Astrocyte (in vitro differentiated cells and primary cell): Measurements from ENCODE around the gene TKT. TPM values are rescaled to one million over a fixed set of nuclear protein-coding genes. Genes with fewer than 3 reads are reported as not detected.

Experiments
- DNase-seq: peaks from one replicate; pipeline ENCODE4 v3.0.0-alpha.2; 2010; ENCODE audit warnings: low read depth
- FAIRE-seq: peaks from 2 replicates; lab custom pipeline; 2011; peaks lifted over from hg19 to GRCh38; lab: Jason Lieb, UNC
- H2AFZ ChIP-seq: 2 replicates; pipeline ENCODE4 v1.6.0; 2012; ENCODE audit warnings: low read depth, low read length, inconsistent platforms
- H3K27ac ChIP-seq: 2 replicates; pipeline ENCODE4 v1.5.1; 2011; ENCODE audit warnings: low read depth, low read length, inconsistent platforms
- H3K27me3 ChIP-seq: 2 replicates; pipeline ENCODE4 v1.6.0; 2011; ENCODE audit warnings: low read length, inconsistent platforms; ENCODE audit not compliant: insufficient read depth
- H3K36me3 ChIP-seq: 2 replicates; pipeline ENCODE4 v1.5.1; 2011; ENCODE audit warnings: low read length, inconsistent platforms; ENCODE audit not compliant: insufficient read depth
- H3K4me1 ChIP-seq: 2 replicates; pipeline ENCODE4 v1.5.1; 2011; ENCODE audit warnings: low read length, inconsistent platforms; ENCODE audit not compliant: insufficient read depth
- H3K4me2 ChIP-seq: 2 replicates; pipeline ENCODE4 v1.6.0; 2012; ENCODE audit warnings: low read length, inconsistent platforms
- H3K4me3 ChIP-seq: 2 replicates; pipeline ENCODE4 v1.5.1; 2011; ENCODE audit warnings: low read depth, mild to moderate bottlenecking, low read length, inconsistent platforms; ENCODE audit not compliant: insufficient read depth
- H3K79me2 ChIP-seq: 2 replicates; pipeline ENCODE4 v1.6.0; 2012; ENCODE audit warnings: mild to moderate bottlenecking, low read length, inconsistent platforms; ENCODE audit not compliant: insufficient read depth
- H3K9ac ChIP-seq: 2 replicates; pipeline ENCODE4 v1.6.0; 2012; ENCODE audit warnings: mild to moderate bottlenecking, low read length, inconsistent platforms
- H3K9me3 ChIP-seq: 2 replicates; pipeline ENCODE4 v1.5.1; 2012; ENCODE audit warnings: low read depth, mild to moderate bottlenecking, low read length, inconsistent platforms; ENCODE audit not compliant: insufficient read depth
- H4K20me1 ChIP-seq: 2 replicates; pipeline ENCODE4 v1.6.0; 2012; ENCODE audit warnings: low read length, inconsistent platforms; ENCODE audit not compliant: insufficient read depth
- H3K27ac Mint-ChIP-seq: one replicate; pipeline ENCODE4 v1.8.0; 2021; ENCODE audit warnings: mild to moderate bottlenecking, mixed read lengths; ENCODE audit not compliant: unreplicated experiment
- H3K27me3 Mint-ChIP-seq: one replicate; pipeline ENCODE4 v1.8.0; 2021; ENCODE audit warnings: low read depth, mixed read lengths; ENCODE audit not compliant: unreplicated experiment
- H3K36me3 Mint-ChIP-seq: one replicate; pipeline ENCODE4 v1.8.0; 2021; ENCODE audit warnings: low read depth, mixed read lengths; ENCODE audit not compliant: unreplicated experiment
- H3K4me1 Mint-ChIP-seq: one replicate; pipeline ENCODE4 v1.8.0; 2021; ENCODE audit warnings: low read depth, mixed read lengths; ENCODE audit not compliant: unreplicated experiment
- H3K4me3 Mint-ChIP-seq: one replicate; pipeline ENCODE4 v1.8.0; 2021; ENCODE audit warnings: mild to moderate bottlenecking, moderate library complexity, mixed read lengths; ENCODE audit not compliant: unreplicated experiment
- H3K9me3 Mint-ChIP-seq: one replicate; pipeline ENCODE4 v1.8.0; 2021; ENCODE audit warnings: mild to moderate bottlenecking, mixed read lengths; ENCODE audit not compliant: unreplicated experiment
- EZH2 ChIP-seq: IDR thresholded peaks from 2 replicates; pipeline ENCODE4 v1.6.1; 2012; ENCODE audit warnings: mild to moderate bottlenecking, low read length, inconsistent platforms; ENCODE audit not compliant: insufficient read depth
- total RNA-seq: library from RNA; stranded (reverse); gene quantifications from 2 replicates; pipeline ENCODE4 v1.2.1, GENCODE V29; 2021
- TF ChIP-seq, protein P1 (sequence below): IDR thresholded peaks from 2 replicates; pipeline ENCODE4 v1.5.1; 2011; ENCODE audit warnings: low read depth, mild to moderate bottlenecking, inconsistent platforms, low read length, moderate library complexity; ENCODE audit not compliant: insufficient read depth

TKT gene
- total RNA-seq, 1 donor from 2014 or later, result 318 TPM

DNA sequence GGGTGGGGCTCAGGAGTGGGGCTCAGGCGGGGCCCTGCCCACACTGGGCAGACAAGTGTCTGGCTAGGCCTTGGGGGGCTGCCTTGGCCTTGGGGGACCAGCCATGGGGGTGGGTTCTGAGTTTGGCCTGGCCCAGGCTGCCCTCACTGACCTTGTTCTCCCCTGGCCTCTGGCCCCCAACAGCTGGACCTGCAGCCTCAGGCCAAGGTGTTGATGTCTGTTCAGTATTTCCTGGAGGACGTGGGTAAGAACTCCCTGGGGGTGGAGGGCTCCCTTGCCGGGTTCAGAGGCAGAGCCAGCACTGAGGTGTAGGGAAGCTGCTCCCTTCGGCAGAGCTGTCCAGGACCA, 74.8 kb downstream of the TKT start:
- H3K4me3 ChIP-seq, result no peak overlapping the region

DNA sequence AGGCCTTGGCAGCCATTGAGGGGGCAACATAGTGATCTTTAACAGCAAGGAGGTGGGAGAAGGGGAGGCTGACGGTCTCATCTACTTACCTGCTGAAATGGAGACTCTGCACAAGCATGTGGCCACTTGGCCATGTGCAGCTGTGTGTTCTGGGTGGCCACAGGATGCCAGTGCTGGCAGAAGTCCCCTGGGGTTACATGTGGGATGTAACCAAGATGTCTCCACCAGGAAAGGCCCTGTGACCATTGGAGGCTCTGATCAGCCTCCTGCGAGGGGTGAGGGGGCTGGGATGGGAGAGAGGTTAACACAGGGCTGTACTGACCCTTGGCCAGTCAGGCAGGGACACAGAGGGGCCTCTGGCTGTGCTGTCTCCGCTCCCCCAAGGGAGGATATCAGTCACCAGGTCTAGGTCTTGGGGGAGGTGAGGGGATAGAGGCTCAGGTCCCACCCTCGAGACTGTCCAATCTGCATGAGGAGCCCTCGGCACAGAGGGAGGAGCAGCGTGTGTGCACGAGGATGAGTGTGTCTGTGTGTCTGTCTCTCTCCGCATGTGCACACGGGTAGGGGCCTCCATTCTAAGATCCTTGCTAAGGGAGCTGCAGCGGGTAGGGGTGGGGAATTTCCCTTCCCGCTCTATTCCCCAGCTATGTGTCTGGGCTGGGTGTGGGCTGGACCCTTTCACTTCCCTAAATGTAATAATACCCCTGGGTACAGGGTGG, 75.4 kb downstream of the TKT start:
- no peaks in the 10 kb centered on the region for H3K36me3 ChIP-seq
- no peak overlapping the region for H3K9ac ChIP-seq
- H4K20me1 ChIP-seq, result peaks cover 11% of the 10 kb centered on the region
- no peak for DNase-seq
- TF ChIP-seq, protein P1, sequence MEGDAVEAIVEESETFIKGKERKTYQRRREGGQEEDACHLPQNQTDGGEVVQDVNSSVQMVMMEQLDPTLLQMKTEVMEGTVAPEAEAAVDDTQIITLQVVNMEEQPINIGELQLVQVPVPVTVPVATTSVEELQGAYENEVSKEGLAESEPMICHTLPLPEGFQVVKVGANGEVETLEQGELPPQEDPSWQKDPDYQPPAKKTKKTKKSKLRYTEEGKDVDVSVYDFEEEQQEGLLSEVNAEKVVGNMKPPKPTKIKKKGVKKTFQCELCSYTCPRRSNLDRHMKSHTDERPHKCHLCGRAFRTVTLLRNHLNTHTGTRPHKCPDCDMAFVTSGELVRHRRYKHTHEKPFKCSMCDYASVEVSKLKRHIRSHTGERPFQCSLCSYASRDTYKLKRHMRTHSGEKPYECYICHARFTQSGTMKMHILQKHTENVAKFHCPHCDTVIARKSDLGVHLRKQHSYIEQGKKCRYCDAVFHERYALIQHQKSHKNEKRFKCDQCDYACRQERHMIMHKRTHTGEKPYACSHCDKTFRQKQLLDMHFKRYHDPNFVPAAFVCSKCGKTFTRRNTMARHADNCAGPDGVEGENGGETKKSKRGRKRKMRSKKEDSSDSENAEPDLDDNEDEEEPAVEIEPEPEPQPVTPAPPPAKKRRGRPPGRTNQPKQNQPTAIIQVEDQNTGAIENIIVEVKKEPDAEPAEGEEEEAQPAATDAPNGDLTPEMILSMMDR, result no peak
- no peak for TF ChIP-seq EZH2
- no peak overlapping the region for H2AFZ ChIP-seq
- no peaks in the 10 kb centered on the region for H3K27me3 ChIP-seq
- Mint-ChIP-seq H3K27ac (no peak overlapping the region), H3K4me1 (peaks cover 4% of the 10 kb centered on the region), H3K36me3 (peaks cover 19% of the 10 kb centered on the region), H3K4me3 (no peak overlapping the region), H3K9me3 (no peaks in the 10 kb centered on the region), H3K27me3 (no peaks in the 10 kb centered on the region)
- H3K4me3 ChIP-seq, result no peak overlapping the region
- H3K9me3 ChIP-seq, result no peaks in the 10 kb centered on the region
- no peak for FAIRE-seq
- H3K79me2 ChIP-seq, result peaks cover 3% of the 10 kb centered on the region
- no peaks in the 10 kb centered on the region for H3K4me1 ChIP-seq
- no peak overlapping the region for H3K4me2 ChIP-seq
- H3K27ac ChIP-seq, result no peak overlapping the region

More for the DNA sequence above, 74.8 kb downstream of the TKT start:
- Histone ChIP-seq H2AFZ (no peak overlapping the region), H3K36me3 (no peaks in the 10 kb centered on the region), H3K9ac (no peak overlapping the region), H3K4me1 (no peaks in the 10 kb centered on the region), H3K4me2 (no peak overlapping the region), H3K27me3 (no peaks in the 10 kb centered on the region), H4K20me1 (peaks cover 5% of the 10 kb centered on the region), H3K79me2 (no peaks in the 10 kb centered on the region), H3K9me3 (no peaks in the 10 kb centered on the region), H3K27ac (no peak overlapping the region)
- H3K4me3 Mint-ChIP-seq, result no peak overlapping the region
- H3K27me3 Mint-ChIP-seq, result no peaks in the 10 kb centered on the region
- H3K9me3 Mint-ChIP-seq, result no peaks in the 10 kb centered on the region
- H3K27ac Mint-ChIP-seq, result no peak overlapping the region
- no peak for DNase-seq
- no peak for FAIRE-seq
- peaks cover 4% of the 10 kb centered on the region for H3K4me1 Mint-ChIP-seq
- TF ChIP-seq, protein P1, result no peak
- no peak for TF ChIP-seq EZH2
- H3K36me3 Mint-ChIP-seq, result peaks cover 17% of the 10 kb centered on the region

DNA sequence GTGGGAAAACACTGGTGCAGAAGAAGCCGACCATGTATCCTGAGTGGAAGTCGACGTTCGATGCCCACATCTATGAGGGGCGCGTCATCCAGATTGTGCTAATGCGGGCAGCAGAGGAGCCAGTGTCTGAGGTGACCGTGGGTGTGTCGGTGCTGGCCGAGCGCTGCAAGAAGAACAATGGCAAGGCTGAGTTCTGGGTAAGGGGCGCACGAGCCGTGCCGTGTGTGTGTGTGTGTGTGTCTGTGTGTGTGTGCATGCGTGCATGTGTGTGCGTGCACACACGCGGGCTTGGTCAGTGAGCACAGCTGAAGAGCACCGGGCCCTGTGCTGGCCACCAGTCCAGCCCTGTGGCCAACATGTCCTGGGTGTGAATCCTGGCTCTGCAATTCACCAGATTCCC, 76.2 kb downstream of the TKT start:
- no peaks in the 10 kb centered on the region for H3K27me3 ChIP-seq
- Mint-ChIP-seq H3K36me3 (peaks cover 13% of the 10 kb centered on the region), H3K4me3 (no peak overlapping the region), H3K27me3 (no peaks in the 10 kb centered on the region), H3K4me1 (peaks cover 7% of the 10 kb centered on the region), H3K9me3 (no peaks in the 10 kb centered on the region), H3K27ac (no peak overlapping the region)
- H3K4me3 ChIP-seq, result no peak overlapping the region
- FAIRE-seq (no peak), DNase-seq (no peak)
- no peak overlapping the region for H2AFZ ChIP-seq
- H3K79me2 ChIP-seq, result peaks cover 5% of the 10 kb centered on the region
- H3K9me3 ChIP-seq, result no peaks in the 10 kb centered on the region
- H4K20me1 ChIP-seq, result peaks cover 20% of the 10 kb centered on the region
- H3K4me2 ChIP-seq, result no peak overlapping the region
- H3K36me3 ChIP-seq, result no peaks in the 10 kb centered on the region
- no peak overlapping the region for H3K9ac ChIP-seq
- peaks cover 2% of the 10 kb centered on the region for H3K4me1 ChIP-seq
- no peak overlapping the region for H3K27ac ChIP-seq
- no peak for TF ChIP-seq EZH2
- TF ChIP-seq, protein P1, result no peak
